GM12873 (cell line): ENCODE measurements around the gene FGF18.

ENCODE experiments used
- TF ChIP-seq, protein P1 (sequence below): IDR thresholded peaks from 2 replicates; pipeline ENCODE4 v1.5.1; 2012; ENCODE audit warnings: low read depth, mild to moderate bottlenecking, moderate library complexity, low read length, control low read depth; ENCODE audit not compliant: insufficient read depth; ENCODE audit errors: missing control alignments

Gene FGF18

GRCh38 chr5:171447226-171447625, 27.8 kb downstream of the FGF18 start:
- TF ChIP-seq, protein P1, sequence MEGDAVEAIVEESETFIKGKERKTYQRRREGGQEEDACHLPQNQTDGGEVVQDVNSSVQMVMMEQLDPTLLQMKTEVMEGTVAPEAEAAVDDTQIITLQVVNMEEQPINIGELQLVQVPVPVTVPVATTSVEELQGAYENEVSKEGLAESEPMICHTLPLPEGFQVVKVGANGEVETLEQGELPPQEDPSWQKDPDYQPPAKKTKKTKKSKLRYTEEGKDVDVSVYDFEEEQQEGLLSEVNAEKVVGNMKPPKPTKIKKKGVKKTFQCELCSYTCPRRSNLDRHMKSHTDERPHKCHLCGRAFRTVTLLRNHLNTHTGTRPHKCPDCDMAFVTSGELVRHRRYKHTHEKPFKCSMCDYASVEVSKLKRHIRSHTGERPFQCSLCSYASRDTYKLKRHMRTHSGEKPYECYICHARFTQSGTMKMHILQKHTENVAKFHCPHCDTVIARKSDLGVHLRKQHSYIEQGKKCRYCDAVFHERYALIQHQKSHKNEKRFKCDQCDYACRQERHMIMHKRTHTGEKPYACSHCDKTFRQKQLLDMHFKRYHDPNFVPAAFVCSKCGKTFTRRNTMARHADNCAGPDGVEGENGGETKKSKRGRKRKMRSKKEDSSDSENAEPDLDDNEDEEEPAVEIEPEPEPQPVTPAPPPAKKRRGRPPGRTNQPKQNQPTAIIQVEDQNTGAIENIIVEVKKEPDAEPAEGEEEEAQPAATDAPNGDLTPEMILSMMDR = no peak

GRCh38 chr5:171449426-171449825, 30.0 kb downstream of the FGF18 start:
- TF ChIP-seq, protein P1 = no peak

GRCh38 chr5:171450423-171451331, 31.2 kb downstream of the FGF18 start:
- TF ChIP-seq, protein P1 = no peak

- TF ChIP-seq, protein P1 = no peak
These were observed 32.0 kb downstream of the FGF18 start for GRCh38 chr5:171451421-171451820.

DNA sequence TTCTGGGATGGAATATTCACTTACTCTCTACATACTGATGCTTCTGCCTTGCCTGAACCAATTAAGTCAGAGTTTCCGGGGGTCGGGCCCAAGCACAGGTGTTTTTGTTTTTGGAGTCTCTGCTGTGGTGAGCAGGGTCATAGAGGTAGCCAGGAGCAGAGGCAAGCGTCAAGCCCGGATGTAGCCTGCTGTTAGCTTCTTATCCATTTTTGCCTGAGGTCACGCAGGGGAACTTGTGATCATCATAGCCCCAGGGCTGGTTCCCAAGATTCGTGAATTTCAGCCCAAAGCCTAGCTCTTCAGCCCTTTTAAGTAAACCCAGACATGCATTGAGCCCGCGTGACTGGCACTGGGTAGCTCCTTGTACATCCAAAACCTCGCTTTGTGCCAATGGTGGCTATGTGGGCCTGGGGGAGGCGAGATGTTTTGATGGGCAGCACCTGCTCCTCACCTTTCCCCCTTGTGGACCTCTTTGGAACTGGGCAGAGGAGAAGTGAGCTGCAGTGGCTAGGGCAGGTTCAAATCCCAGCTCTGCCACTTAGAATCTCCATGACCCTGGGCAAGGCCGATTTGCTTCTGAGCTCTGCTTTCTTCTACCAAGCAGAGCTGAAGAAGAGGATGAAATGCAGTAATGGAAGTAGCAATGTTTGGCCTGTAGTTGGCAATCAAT, 33.7 kb downstream of the FGF18 start:
- TF ChIP-seq, protein P1 = peak; percentile 26

- TF ChIP-seq, protein P1 = no peak
These were observed 34.5 kb downstream of the FGF18 start for GRCh38 chr5:171453988-171454387.

GRCh38 chr5:171454549-171454948, 35.1 kb downstream of the FGF18 start:
- TF ChIP-seq, protein P1 = no peak
